HT1080 (cell line): ENCODE measurements around the gene PARL. TPM values are rescaled to one million over a fixed set of nuclear protein-coding genes. Genes with fewer than 3 reads are reported as not detected.

Experiments
- DNase-seq: peaks from one replicate; pipeline ENCODE4 v3.0.0-alpha.2; 2015; ENCODE audit warnings: low read depth
- polyA plus RNA-seq, 2 experiments: library from polyadenylated mRNA; depleted of rRNA; stranded (reverse); fragments of >200 nt; gene quantifications; 2 replicates each; pipeline ENCODE4 v1.2.3, GENCODE V29; 2015
- total RNA-seq: library from RNA; depleted of rRNA; stranded (reverse); fragments of >200 nt; shearing (Covaris generic); gene quantifications from 2 replicates; pipeline ENCODE4 v1.2.3, GENCODE V29; 2014; rRNA removed

PARL gene, protein sequence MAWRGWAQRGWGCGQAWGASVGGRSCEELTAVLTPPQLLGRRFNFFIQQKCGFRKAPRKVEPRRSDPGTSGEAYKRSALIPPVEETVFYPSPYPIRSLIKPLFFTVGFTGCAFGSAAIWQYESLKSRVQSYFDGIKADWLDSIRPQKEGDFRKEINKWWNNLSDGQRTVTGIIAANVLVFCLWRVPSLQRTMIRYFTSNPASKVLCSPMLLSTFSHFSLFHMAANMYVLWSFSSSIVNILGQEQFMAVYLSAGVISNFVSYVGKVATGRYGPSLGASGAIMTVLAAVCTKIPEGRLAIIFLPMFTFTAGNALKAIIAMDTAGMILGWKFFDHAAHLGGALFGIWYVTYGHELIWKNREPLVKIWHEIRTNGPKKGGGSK
- 102 and 114 TPM in 2 replicates for total RNA-seq
- polyA plus RNA-seq (2015; cell fraction: cytosol; rRNA removed) = 107 and 111 TPM in 2 replicates
- polyA plus RNA-seq (2015; cell fraction: nucleus; rRNA removed) = 51.9 and 60.3 TPM in 2 replicates

DNA sequence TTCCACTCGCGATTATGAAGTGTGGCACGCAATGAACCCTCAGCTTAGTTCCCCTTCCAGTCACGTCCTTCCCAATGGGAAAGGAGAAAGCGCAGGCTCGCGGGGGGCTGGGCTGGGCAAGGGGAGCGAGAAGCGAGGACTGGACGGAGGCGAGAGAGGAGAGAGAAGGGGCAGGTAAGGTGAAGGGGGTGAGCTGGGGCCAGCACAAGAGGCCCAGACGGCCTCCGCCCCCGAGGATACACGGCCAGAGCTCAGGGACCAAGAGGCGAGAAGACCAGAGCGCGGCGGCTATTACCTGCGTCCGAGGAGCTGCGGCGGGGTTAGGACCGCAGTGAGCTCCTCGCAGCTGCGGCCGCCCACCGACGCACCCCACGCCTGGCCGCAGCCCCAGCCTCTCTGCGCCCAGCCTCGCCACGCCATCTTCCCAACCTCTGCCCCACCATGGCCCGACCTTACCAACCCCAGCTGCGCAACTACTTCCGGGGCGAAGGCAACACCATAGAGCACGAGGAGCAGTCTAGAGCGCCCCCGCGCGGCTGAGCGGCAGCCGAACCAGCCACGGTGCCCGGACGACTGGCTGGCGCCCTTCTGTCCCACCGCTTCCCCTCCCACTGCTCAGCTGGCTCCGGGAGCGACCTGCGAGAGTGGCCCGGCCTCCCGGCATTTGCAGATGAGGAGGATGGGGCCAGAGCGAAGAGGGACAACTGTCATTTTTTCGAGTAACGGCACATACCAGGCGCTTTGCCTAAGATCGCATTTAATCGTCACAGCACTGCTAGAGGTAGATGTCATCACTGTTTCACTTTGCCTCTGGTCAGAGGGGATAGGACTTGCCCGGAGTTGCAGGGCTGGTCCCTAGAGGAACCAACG, at the start of gene PARL:
PARL (minus strand) TSS at position 454 of the 870 bp plus-strand sequence; CDS start at position 420, 34 bp downstream.
- peak; percentile 97 for DNase-seq

DNA sequence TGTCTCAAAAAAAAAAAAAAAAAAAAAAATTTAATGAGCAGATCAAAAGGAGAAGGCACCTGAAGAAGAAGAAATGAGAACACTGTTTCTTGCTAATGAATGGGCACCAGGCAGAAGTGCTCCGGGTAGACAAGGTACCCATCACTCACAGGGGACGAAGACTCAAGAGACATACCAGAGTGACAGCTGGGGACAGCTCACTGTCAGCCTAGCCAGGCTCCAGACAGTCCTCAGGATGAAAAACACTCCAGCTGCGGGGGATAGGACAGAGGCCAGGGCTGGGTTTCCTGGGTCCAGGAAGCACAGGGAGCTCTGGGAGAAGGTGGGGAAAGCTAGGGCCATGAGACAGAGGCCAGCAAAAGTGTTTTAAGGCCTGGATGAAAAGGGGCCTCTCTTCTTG, 48.5 kb upstream of the PARL start:
- no peak for DNase-seq

DNA sequence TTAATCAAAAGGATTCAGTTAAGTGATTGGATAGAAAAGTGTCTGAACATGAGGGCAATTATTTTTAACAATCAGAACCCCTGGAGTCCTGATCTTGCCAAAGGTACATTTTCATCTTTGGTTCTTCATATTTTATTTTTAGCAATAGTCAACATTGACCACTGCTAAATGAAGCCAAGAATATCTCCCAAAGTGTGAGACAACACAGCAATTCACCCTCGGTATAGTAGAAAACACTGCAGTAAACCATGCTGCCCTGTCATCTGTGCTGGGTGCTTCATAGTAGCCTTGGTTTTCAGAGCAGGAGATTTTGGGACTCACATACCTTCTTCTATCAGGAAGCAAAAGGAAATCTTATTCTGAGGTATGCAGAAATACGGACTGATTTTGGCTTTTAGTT, 47.2 kb upstream of the PARL start:
- DNase-seq = no peak

DNA sequence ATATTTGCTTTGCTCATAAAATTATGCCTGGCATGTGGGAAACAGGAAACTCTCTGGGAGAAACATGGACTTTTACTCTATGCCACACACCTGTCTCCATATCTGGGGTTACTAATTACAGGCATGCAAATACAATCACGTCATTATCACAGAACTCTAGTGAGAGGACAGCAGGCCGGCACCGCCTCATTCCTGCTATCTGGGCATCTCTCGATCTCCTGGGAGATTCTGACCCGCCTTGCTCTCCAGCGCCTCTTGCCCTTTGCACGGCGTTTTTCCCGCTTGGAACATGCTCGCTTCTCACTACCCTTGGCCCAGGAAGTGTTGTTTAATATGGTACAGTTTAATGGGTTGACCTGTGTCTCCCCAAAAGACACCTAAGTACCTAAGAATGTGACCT, 45.4 kb upstream of the PARL start:
- DNase-seq = no peak

DNA sequence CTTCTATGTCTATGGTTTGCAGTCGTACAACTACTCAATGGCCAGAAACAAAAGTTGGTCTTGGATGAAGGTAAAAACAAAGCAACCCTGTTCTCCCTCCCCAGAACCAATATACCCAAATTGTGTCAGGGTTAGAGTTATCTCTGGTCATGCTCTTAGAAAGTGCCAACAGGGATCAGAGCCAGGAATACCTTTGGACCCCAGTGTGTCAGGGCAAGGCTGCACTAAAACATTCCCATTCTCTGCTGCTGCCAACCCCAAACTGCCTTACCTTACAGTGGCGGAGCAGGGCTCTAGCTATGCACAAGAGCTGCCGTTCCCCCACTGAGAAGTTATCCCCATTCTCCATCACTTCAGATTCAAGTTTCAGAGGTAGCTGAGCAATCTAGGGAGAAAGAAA, 42.4 kb upstream of the PARL start:
- DNase-seq = no peak

DNA sequence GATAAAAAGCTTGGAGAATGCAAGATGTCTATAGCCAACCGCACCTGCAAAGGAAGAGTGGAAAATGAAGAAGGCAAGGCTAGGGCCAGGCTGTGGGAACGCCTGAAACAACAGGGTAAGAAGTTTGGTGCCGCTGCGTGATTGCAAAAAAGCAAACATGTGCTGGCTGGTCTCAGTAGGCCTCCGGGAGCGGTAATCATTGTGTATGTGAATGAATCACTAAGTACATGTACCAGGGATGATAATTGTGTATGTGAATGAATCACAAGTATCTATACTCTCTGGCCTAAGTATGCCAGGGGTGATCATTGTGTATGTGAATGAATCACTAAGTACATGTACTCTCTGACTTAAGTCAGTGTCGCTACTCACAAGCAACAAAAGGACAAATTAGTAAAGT, 40.3 kb upstream of the PARL start:
- DNase-seq = peak; percentile 32

DNA sequence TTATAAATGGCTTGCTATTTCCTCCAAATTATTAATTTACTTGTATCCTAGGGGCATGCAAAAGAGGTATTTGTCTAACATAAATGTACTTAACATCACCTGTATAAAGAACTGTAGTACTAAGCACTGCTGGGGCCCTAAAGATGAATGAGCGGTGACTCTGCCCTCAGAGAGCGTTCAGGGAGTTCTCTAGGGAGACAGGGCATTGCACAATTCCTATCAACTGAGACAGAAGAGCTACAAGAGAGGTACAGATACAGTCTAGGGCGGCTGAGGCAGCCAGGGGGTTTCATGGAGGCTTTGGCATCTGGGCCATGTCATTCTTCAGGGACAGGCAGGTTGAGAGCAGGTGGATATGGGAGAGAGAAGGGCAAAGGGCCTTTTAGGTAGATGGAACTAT, 39.9 kb upstream of the PARL start:
- DNase-seq = no peak

DNA sequence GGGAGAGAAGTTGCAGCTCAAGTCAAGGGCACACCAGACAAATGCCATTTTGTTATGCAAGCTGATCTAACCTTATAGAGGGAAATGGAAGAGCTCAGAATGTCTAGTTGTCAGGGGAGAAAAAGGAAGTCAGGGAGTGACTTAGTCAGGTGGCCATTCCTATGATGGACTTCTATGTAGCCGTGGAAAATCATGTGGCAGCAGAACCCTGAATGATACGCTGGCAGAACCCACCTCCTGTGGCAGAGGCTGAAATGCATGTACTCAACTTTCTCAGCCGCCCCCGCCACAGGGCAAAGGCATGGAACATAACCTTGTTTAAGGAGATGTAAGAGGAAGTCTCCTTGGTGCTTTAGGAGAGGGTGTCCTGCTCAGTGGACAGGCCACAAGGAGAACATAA, 37.7 kb upstream of the PARL start:
- DNase-seq = no peak

DNA sequence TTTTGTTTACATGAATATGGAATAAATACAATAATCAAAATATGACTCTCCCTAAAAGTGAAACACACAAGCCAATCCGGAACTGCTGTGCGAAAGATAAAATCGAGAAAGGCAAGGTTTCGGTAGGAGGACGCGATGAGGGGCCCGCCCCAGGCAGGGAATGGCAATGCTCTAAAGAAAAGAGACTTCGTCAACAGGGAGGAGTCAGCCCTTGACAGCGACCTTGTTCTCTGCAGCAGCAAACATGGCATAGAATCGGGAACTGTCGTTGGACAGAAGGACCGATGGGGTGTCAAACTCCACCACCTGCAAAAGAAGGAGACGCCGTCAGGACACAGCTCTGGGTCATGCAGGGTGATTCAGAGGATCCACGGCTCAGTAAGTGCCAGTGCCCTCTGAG, 36.4 kb upstream of the PARL start:
- DNase-seq = no peak

DNA sequence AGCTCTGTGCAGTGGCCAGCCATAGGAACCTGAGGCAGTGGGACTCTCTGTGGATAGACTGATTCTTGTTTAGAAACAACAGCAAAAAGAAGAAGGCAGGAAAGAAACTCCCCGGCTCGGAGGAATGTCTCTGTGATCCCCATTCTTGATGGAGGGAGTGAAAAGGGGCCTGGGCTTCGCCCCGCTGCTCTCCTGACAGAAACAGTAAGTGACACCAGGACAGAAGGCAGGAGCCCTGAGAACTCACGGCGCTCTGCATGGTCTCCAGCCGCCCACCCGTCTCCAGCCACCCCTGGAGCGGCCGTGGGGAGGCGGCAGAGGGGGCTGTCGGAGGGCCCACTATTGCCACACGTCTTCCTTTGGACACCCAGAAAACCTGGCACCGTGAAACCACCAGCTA, 35.7 kb upstream of the PARL start:
- DNase-seq = no peak

DNA sequence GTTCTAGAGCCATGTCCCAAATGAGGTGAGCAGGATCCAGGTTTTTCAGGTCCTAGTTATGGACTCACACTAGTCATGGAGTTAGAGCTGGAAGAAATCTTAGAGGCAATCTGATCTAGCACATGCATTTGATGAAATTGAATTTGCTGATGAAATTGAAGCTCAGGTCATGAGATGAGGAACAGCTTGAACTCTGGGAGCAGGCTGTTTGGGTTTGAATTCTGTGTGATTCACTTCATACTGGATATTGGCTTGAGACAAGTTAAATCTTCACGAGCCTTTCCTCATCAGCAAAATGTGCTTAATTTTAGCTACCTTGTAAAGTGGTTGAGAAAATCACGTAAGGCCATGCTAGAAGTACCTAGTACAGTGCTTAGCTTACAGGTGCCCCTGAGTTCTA, 33.5 kb upstream of the PARL start:
- DNase-seq = no peak

DNA sequence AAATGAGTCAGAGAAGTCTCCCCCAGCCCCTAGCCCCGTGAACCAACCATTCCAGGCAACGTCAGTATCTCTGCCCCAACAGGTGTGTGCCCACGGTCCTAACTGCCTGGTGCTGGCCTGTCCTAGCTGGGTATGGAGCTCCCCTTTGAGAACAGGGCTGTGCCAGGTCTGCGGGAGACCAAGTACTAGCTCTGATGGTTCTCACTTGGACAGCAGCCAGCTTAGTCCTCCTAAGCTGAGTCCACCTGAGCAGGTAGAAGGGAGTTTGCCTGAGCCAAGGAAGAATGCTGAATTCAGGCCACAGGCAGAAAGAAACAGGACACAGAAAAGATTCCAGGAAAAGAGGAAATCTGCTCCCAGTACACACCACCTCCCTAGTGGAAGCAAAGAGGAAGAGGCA, 33.1 kb upstream of the PARL start:
- DNase-seq = no peak

DNA sequence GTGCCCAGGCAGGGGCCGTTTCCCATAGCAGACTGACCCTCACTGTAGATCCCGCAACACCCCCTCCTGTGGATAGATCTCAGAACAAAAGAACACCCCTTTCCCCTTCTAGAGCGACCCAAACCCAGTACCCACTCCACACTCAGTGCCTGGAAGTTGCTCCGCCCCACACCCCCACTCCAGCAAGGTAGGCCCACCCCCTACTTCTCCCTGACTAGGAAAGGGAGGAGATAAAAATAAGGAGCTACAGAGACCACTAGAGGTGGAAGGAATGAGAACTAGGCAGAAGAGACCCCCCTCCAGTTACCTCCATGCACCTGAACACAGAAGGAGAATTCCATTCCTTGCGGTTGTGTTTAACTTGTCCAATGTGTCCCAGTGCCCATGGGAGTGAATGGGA, 30.2 kb upstream of the PARL start:
- DNase-seq = no peak

DNA sequence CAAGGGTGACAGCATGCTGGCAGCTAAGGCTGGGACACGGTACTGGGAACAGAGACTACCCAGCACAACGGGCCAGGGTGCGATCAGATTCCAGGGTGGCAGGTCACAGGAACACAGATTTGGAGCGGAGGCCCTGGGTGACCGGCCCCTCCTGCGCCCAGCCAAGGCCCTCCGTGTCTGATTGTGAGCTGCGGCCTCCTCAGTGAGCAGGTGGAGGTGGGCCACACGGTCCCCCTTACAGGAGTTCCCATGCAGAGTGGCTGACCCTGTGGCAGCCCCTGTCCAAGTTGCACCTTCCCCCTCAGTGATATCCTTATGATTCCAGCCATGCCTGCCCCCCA, 28.9 kb upstream of the PARL start:
- no peak for DNase-seq

DNA sequence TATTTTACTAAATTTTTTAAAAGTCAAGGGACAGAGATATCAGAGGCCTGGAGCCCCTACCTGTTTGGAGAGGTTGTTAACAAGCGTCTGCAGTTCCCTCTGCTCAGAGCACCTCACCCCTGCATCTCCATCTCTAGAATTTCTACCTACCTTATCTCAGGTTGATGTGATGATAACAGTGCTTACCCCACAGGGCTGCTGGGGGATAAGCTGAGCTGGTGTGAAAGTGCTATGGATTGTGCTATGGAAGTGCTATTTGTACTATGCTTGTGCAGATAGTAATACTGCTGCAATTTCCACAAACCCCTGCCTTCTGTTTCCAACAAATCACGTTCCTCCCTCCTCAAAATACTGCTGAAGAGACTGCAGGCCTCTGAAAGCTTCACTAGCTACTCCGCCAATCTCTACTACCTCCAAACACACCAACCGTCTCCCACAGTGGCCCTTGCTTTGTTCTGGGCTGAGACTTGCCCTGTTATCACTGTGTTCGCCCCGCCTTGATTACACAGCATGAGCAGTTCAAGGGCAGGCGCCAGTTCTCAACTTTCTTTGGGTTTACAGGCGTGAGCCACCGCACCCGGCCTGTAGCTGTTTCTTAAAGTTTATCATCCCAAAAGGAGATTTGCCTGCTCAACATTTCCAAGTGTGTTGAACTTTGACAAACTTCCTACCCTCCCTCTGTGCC, 28.4 kb upstream of the PARL start:
- DNase-seq = no peak

DNA sequence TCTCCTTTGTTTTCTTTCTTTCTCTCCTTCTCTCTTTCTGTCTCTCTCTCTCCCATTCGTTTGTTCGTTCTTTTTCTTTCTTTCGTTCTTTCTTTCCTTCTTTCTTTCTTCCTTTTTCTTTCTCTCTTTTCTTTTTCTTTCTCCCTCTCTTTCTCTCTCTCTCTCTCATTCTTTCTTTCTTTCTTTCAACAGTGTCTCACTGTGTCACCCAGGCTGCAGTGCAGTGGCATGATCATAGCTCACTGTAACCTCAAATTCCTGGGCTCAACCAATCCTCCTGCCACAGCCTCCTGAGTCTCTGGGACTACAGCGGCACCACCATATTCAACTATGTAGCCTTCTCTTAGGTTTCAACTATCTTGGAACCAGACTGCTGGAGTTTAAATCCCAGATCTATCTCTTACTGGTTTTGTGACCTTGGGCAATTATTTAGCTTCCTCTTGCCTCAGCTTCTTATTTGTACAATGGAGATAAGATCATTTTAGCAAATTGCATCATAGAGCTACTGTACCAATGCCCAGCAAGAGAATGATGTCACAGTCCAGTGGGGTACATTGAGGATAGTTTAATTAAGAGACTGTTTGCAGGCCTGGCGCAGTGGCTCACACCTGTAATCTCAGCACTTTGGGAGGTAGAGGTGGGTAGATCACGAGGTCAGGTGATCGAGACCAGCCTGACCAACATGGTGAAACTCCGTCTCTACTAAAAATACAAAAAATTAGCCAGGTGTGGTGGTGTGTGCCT, 27.3 kb upstream of the PARL start:
- no peak for DNase-seq

DNA sequence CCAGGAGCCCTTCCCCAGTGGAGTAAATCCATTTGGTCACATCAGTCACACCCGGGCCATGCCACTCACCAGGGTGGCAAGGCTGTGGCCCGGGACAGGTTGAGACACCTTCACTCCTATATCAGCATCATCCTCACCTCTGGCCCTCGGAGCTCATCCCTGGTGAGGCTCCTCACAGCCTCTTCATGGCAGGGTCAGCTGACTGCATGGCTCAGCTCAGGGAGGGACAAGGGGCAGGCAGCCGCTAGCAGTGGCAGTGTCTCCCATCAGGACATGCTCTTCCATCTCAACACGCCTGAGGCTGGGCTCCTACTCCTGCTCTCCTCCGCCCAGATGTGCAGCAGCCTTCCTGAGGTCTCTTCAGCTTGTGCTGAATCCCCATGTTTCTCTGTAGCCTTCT, 26.4 kb upstream of the PARL start:
- DNase-seq = no peak

DNA sequence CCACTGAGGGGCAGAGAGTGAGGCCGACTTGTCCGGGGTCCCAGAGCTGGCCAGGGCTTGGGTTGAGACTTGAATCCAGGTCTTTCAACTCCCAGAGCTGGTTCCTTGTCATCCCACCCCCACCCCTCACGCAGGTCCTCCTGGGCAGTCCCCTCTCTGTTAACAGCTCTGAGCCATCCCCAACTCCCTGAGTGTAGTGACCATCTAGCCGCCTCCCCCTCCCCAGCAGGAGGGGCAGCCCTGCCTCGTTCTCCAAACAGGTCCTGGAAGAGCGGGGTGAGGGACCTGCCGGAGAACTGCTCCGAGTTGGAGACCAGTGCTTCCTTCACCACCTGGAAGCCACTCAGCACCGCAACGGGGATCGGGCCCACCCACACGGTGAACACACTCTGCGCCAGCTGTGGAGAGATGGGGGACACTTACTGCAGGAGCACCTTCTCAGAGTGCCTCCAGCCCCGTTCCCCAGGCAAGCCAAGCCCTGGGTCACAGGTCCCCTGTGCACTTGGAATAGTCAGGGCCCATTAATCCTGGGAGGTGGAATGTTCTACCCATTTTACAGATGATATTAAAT, 24.4 kb upstream of the PARL start:
- DNase-seq = no peak

DNA sequence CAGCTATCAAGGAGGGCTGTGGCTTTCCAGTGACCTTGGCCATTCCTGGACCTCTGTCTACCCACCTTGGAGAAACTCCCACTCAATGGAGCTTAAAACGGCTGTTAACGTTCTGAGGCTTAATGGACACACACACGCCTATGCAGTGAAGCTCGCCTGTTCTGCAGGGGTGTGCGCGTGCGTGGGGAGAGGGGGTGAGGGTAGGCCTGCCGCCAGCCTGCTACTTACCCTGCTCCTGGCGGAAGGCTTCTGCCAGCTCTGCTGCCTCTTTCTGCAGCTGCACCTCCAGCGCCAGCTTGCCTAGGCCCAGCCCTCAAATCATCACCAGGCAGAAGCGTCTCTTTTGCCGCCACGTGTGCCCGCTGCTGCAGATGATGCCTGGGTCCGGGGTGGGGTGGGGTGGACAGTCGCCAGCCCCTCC, 23.2 kb upstream of the PARL start:
- no peak for DNase-seq

DNA sequence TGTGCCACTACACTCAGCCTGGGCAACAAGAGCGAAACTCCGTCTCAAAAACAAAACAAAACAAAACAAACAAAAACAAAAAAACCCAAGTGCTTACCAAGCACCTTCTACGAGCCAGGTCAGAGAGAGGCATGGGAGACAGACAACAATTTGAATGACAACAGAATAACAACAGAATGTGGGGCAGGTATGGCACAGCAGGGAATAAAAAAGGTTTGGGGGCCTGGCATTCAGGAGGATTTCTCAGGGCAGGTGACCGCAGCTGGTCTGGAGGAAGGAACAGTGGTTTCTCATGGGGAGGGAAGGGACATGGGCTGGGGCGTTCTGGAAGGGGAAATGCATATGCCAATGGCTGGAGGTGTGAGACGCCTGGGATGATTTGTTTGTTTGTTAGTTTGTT, 22.5 kb upstream of the PARL start:
- no peak for DNase-seq
